SK-N-MC (cell line): ENCODE results near the gene RAP1GAP2.

Source experiments
- EZH2 ChIP-seq: fragments of 200-600 bp; sonication (generic); IDR thresholded peaks from one replicate; pipeline ENCODE4 v1.6.1; 2017; ENCODE audit warnings: antibody characterized with exemption
- FOXP2 ChIP-seq: optimal IDR thresholded peaks from 2 replicates; pipeline ENCODE3; 2011; ENCODE audit warnings: mild to moderate bottlenecking, moderate library complexity; ENCODE audit not compliant: insufficient read depth; ENCODE audit errors: extremely low read length, control extremely low read depth
- POLR2AphosphoS5 ChIP-seq: IDR thresholded peaks from 2 replicates; pipeline ENCODE4 v1.6.1; 2012; ENCODE audit warnings: mild to moderate bottlenecking, low read depth, low read length, borderline replicate concordance

GRCh38 chr17:2755891-2756724 is 40.1 kb upstream of the RAP1GAP2 start:
- TF ChIP-seq EZH2 (no peak), POLR2AphosphoS5 (no peak), FOXP2 (no peak)
